HG03097 (cell line): ENCODE data around the gene CARD10.

Experiments used
- ATAC-seq: cut with Tn5 transposase; IDR thresholded peaks from one replicate; pipeline ENCODE4 v1.9.1; 2021; ENCODE audit not compliant: unreplicated experiment, low FRiP score

The CARD10 gene

GRCh38 chr22:37445501-37445900 lies 73.7 kb downstream of the CARD10 start:
- ATAC-seq = no peak

- ATAC-seq = no peak
Observed at GRCh38 chr22:37443977-37444376, 75.2 kb downstream of the CARD10 start.

DNA sequence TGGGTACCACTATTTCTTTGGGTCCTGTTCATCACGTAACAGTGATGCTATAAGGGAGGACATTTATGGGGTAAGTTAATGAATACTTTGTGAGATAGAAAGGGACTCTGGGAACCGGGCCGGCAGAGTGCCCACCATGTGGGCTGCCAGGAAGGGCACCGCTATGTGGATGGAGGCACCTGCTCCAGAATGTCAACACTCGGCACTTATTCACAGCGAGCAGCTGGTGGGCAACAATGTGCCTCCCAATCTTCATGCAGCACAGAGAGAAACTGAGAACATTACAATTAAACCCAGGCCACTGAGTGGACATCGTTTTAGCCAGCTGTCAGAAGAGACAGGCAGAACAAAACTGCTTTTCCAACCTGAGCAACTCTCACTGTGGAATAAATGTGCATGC lies 76.1 kb downstream of the CARD10 start:
- no peak for ATAC-seq

GRCh38 chr22:37442537-37442936 lies 76.7 kb downstream of the CARD10 start:
- no peak for ATAC-seq

- no peak for ATAC-seq
Observed at GRCh38 chr22:37442135-37442534, 77.1 kb downstream of the CARD10 start.

DNA sequence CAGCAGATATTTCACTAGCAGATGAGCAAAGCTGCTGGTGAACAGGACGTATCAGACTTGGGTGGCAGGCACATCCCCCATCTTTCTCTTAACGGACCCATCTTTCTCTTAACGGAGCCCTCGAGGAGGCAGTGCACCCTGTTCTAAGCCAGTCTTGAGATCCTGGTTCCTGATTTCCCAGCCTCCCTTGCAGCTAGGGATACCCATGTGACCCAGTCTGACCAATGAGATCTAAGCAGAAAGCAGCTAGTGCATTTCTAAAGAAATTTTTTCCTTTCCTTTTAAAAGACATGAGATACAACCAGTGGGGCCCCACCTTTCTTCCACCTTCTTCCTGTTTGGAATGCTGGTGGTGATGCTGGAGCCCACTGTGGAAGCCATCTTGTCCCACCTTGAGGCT lies 78.3 kb downstream of the CARD10 start:
- ATAC-seq = no peak
